ENCODE results near the gene RNH1.

The RNH1 gene

GRCh38 chr11:494761-495536, 12.1 kb downstream of the RNH1 start:
- no peak overlapping the region for H3K4me3 ChIP-seq (ENCODE audit: low read length)
- no peak for DNase-seq (ENCODE audit: low read depth)
- TF ChIP-seq, protein P1, sequence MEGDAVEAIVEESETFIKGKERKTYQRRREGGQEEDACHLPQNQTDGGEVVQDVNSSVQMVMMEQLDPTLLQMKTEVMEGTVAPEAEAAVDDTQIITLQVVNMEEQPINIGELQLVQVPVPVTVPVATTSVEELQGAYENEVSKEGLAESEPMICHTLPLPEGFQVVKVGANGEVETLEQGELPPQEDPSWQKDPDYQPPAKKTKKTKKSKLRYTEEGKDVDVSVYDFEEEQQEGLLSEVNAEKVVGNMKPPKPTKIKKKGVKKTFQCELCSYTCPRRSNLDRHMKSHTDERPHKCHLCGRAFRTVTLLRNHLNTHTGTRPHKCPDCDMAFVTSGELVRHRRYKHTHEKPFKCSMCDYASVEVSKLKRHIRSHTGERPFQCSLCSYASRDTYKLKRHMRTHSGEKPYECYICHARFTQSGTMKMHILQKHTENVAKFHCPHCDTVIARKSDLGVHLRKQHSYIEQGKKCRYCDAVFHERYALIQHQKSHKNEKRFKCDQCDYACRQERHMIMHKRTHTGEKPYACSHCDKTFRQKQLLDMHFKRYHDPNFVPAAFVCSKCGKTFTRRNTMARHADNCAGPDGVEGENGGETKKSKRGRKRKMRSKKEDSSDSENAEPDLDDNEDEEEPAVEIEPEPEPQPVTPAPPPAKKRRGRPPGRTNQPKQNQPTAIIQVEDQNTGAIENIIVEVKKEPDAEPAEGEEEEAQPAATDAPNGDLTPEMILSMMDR (conservative IDR thresholded peaks at IDR 0.05; ENCODE audit: low read depth, low read length) = no peak

DNA sequence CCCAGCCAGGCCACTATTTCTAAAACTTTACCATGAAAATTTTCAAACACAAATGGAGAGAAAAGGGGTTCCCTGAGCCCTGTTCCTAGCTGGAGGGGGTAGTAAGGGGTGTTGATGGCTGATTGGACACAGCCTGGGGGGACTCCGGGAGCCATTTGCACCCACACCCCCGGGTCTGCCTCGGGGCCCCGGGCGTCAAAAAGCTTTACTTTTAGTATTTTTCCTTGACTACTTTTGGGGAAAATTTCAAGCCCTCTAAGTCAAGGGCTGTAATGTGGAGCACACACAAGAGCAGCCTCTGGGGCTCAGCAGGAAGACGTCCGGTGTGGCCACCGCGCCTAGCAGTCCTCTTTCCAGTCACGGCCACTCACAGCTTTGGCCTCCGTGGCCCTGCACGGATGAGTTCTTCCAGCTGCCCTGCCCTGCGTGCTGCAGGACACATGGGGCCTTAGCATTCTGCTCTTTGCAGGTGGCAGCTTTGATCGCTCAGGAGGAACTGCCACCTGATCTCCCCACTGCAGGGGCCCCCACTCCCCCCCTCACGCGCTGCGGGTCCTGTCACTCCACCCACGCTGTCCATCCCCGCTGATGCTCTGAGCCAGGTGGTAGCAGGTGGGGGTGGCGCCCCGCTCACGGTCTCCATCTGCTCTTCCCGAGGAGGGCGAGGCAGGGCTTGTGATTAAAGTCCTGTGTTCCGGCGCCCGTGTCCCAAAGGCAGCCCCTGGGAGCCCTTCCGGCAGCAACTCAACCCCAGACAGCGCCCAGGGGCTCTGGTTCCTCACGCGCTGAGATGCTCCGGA, 14.4 kb downstream of the RNH1 start:
- no peak for DNase-seq (ENCODE audit: low read depth)
- H3K4me3 ChIP-seq (ENCODE audit: low read length) = no peak overlapping the region
- TF ChIP-seq, protein P1 (conservative IDR thresholded peaks at IDR 0.05; ENCODE audit: low read depth, low read length) = no peak

DNA sequence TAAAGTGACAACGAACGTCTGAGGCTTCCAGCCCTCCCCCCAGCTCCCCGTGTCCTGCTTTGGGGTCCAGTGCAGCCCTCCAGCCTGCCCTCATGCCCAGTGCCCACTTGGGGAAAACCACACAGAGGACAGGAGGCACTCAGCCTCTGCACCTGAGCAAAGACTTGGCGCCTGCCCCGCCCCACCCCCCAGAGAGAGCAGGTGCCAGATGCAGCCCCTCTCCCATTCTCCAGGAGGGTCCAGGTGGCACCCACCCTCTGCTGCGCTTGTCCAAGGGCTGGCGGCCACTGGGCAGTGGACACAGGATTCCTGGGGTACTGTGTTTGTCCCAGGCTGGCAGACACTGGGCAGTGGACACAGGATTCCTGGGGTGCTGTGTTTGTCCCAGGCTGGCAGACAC, 15.7 kb downstream of the RNH1 start:
- DNase-seq (ENCODE audit: low read depth) = no peak
- no peak overlapping the region for H3K4me3 ChIP-seq (ENCODE audit: low read length)
- TF ChIP-seq, protein P1 (conservative IDR thresholded peaks at IDR 0.05; ENCODE audit: low read depth, low read length) = no peak

DNA sequence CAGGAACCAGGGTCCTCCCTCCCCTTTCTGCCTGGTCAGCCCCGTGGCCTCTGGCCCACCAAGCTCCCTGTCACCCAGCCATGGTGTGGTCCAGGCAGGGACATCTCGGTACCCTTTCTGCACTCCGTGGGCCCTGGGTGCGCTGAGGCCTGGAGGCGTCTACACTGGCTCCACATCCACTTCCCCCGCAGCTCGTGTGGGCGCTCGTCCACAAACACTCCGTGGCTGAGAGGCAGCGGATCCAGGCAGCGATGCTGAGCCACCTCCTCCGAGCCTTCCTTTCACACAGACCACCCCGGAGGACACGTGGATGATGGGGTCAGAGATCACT, 16.1 kb downstream of the RNH1 start:
- TF ChIP-seq, protein P1 (conservative IDR thresholded peaks at IDR 0.05; ENCODE audit: low read depth, low read length) = no peak
- DNase-seq (ENCODE audit: low read depth) = no peak
- H3K4me3 ChIP-seq (ENCODE audit: low read length) = no peak overlapping the region

- no peak overlapping the region for H3K4me3 ChIP-seq (ENCODE audit: low read length)
- no peak for DNase-seq (ENCODE audit: low read depth)
- TF ChIP-seq, protein P1 (conservative IDR thresholded peaks at IDR 0.05; ENCODE audit: low read depth, low read length) = no peak
These were observed 16.7 kb downstream of the RNH1 start for GRCh38 chr11:490186-490929.

- no peak overlapping the region for H3K4me3 ChIP-seq (ENCODE audit: low read length)
- DNase-seq (ENCODE audit: low read depth) = no peak
- TF ChIP-seq, protein P1 (conservative IDR thresholded peaks at IDR 0.05; ENCODE audit: low read depth, low read length) = no peak
These were observed 17.3 kb downstream of the RNH1 start for GRCh38 chr11:489610-490185.

Measured in retinal pigment epithelial cell (primary cell).